Renal cortical epithelial cell (primary cell): ENCODE results near the gene CCDC14. TPM values are rescaled to one million over a fixed set of nuclear protein-coding genes. Genes with fewer than 3 reads are reported as not detected.
"Not testable (repeated sequence)": the region's sequence is repeated elsewhere in the genome, so short reads cannot be mapped to it uniquely, and the experiment has no call there.

ENCODE experiments used
- DNase-seq: peaks from one replicate; pipeline ENCODE4 v3.0.0-alpha.2; 2011; ENCODE audit warnings: low read depth
- total RNA-seq: library from RNA; depleted of rRNA; stranded (reverse); fragments of >200 nt; gene quantifications from 2 replicates; pipeline ENCODE4 v1.2.3, GENCODE V29; 2014

CCDC14 gene
- total RNA-seq, 1 donor from 2014 or later = 60.4 TPM

DNA sequence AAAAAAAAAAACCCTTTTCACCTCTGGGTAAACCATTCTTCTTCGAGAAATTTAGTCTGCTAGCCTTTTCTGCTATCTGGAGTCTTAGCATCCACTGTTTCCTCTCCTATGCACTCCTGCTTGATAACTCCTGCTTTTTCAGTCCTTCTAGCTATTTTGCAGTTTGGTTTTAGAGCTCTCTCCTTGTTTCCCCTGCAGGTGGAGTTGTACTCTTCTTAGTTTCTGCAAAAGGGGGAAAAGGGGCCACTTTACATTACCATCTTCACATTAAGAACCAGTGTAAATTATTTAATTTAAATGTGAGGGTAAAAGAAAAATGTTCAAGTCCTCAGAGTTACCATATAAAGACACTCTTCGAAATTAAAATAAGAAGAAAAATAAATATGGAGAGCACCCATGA lies 53.3 kb downstream of the CCDC14 start:
- no peak for DNase-seq

DNA sequence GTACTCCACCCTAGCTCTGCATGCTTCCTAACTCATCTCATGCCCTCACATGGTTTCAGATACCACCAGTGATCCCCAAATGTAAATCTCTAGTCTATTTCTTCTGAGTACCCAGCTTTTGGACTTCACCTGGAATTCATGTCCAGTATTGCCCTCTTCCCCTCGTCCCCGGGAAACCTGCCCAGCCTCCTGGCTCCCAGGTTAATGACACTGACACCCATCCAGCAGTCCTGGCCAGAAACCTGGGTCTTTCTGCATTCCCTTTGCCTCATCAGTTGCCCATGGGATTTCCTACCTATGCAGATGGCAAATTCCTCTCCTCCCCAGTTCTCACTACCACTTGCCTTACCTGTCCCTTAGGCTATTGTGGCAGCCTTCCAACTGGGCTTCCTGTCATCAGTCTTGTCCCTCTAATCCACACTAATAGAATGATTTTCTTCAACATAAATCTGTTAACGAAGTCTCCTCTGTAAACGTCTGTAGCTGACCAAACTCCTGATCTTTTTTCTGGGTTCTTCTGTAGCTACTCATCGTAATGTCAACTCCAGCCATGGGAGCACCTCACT lies 61.6 kb downstream of the CCDC14 start:
- no peak for DNase-seq

DNA sequence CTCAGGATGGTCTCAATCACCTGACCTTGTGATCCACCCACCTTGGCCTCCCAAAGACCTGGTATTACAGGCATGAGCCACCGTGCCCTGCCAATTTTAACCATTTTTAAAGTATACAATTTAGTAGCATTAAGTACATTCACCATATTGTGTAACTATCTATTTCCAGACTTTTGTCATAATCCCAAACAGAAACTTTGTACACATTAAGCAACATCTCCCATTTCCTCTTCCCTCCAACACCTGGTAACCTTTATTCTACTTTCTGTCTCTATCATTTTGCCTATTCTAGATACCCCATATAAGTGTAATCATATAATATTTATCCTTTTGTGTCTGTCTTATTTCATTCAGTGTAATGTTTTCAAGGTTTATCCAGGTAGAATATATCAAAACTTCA lies 68.0 kb downstream of the CCDC14 start:
- no peak for DNase-seq

DNA sequence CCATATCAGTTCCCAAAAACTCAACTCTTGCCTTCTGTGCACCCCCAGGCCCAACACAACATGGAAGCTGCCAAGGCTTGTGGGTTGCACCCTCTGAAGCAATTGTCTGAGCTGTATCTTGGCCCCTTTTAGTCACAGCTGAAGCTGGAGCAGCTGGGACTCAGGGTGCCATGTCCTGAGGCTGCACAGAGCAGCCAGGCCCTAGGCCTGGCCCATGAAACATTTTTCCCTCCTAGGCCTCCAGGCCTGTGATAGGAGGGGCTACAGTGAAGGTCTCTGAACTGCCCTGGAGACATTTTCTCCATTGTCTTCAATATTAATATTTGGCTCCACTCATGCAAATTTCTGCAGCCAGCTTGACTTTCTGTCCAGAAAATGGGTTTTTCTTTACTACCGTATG lies 68.8 kb downstream of the CCDC14 start:
- no peak for DNase-seq

DNA sequence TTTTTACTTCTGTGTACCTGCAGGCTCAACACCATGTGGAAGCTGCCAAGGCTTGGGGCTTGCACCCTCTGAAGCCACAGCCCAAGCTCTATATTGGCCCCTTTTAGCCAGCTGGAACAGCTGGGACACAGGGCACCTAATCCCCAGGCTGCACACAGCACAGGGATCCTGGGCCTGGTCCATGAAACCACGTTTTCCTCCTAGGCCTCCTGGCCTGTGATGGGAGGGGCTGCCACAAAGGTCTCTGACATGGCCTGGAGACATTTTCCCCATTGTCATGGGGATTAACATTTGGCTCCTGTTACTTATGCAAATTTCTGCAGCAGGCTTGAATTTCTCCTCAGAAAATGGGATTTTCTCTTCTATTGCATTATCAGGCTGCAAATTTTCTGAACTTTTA lies 70.0 kb downstream of the CCDC14 start:
- not testable (repeated sequence) for DNase-seq

DNA sequence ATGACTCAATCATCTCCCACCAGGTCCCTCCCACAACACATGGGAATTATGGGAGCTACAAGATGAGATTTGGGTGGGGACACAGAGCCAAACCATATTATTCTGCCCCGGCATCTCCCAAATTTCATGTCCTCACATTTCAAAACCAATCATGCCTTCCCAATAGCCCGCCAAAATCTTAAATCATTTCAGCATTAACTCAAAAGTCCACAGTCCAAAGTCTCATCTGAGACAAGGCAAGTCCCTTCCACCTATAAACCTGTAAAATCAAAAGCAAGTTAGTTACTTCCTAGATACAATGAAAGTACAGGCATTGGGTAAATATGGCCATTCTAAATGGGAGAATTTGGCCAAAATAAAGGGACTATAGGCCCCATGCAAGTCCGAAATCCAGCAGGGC lies 70.9 kb downstream of the CCDC14 start:
- DNase-seq = not testable (repeated sequence)

DNA sequence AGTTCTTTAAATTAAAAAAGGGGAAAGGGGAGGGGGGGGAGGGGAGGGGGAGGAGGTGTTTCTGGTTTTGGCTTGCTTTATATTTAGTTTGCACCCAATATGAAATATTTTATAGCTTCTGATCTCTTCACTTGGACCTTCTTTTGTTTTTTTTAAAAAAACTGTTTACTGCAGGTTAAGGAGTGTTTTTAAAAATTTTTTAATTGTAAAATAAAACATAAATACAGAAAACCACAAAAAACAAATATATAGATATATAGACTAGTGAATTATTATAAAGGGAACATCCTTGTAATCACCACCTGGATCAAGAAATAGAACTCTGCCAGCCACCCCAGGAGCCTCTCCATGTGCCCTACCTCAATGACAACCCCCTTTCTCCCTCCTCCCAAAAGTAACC lies 76.0 kb downstream of the CCDC14 start:
- DNase-seq = no peak

DNA sequence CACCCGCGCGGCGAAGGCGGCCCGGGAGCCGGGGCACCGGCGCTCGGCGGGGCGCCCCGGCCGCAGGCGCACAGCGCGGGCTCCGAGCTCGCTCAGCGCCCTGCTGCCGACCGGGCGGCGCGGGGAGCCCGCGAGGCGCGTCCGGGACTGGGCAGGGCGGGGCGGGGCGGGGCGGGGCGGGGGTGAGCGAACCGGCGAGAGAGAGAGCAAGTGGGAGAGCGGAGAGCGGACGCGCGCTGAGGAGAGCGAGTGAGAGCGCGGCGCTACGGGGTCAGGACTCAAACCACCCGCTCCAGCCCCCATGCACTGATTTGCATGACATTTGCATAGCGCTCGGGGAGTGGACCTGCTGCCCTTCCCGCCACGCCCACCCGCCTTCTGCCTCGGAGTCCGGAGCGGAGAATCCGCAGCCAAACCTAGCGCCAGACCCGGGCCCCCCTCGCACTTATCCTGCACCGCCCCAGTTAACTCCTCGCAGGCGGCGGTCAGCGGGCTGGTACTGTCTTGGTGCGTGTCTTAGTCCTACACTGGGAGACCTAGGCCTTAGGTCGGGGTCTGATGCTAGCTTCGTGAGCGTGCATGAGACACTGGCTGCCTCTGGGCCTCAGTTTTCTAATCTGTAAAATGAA lies 76.7 kb downstream of the CCDC14 start, which contains the start of gene MYLK:
MYLK (minus strand) TSS at position 130 of the 629 bp plus-strand sequence. CDS start 90,491 bp downstream, outside the sequence.
- DNase-seq = peak; percentile 87

DNA sequence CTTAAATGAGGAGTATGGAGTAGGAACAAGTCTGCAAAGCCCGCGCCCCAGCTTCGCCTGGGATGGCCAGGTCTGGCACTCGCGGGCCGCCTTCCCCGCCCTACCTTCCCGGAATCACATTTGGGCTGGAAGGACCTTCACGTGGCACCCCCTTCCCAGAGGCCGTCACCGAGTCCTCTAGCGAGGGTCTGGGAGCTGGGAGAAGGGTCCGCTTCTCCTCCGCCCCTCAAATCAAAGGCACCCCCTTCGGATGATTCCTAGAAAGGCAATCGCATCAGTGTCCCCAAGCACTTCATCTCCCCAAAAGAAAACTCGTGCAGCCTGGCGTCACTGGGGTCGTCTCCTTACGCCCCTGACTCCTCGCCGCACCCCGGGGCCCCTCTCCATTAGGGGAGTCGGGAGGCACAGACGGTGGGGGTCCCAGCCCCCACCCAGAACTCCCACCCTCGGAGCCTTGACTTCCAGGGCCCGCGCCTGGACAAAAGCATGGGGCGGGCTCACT lies 77.3 kb downstream of the CCDC14 start:
- no peak for DNase-seq

DNA sequence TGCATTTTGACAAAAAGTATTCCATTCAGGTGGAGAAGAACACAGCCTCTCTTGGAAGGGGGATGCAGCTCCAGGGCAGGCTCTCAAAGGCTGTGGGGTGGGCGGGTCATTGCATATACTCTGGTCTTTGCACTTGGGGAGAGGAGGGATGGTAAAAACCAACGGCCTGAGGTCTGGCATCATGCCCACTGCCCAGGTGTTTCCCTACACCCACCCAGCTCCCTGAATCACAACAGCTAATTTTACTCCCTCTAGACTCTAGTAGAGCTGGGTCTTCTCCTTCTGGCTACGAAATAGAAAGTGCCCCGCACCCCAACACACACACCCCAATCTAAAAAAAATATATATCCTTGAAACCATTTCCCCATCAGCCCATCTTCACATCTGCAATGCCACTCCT lies 77.9 kb downstream of the CCDC14 start:
- no peak for DNase-seq

DNA sequence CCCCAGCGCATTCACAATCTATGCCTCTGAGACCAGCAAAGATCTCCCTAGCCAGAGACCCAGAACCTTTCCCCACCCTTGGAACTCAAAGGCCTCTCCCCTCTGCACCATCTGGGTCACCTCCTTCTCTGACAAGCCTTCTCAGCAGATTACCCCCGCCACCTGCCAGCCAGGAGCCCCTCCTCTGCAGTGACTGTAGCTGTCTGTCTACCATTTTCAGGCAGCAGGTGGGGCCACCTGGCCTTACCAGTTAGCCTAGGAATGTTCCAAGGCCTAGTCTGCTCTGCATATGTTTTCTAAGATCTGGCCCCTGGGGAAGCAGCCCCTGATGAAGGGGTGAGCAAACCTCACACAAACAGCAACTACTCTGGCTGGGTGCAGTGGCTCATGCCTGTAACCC lies 79.3 kb downstream of the CCDC14 start:
- DNase-seq = no peak

DNA sequence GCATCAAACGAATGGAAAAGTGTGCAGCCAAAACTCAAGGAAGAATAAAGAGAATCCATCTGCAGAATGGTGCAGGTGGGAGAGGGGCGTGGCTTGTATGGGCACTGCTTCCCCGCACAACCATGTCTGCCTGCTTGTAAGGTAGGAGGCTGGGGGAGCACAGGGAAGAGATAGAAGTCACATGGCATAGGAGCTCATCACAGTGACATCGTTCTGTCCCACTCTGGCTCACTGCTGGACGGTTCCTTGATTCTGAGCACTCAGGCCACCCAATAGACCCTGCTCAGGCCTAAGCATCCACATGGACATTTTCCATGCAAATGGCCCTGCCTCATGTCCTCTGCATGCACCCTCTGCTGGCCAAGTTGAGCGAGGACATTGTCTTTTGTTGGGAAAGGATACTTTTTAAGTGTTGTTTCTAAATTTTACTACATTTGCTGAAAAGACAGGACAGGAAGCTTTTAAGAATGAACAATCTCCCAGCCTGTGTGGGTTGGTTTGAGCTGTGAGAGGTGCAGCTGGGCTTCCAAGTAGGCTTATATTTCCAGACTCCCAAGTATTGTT lies 79.9 kb downstream of the CCDC14 start:
- peak; percentile 41 for DNase-seq

DNA sequence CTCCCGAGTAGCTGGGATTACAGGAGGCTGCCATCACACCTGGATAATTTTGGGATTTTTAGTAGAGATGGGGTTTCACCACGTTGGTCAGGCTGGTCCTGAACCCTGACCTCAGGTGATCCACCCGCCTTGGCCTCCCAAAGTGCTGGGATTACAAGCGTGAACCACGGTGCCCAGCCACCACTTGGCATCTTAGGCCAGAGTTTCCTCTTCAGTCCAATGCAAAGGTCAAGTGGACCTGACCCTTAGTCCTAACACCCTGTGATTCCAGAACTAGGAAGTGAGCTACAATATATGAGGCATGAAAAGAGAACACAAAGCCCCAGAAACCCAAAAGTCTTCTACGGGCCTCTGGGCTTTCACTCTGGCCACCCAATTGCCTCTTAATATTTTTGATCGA lies 82.2 kb downstream of the CCDC14 start:
- no peak for DNase-seq

DNA sequence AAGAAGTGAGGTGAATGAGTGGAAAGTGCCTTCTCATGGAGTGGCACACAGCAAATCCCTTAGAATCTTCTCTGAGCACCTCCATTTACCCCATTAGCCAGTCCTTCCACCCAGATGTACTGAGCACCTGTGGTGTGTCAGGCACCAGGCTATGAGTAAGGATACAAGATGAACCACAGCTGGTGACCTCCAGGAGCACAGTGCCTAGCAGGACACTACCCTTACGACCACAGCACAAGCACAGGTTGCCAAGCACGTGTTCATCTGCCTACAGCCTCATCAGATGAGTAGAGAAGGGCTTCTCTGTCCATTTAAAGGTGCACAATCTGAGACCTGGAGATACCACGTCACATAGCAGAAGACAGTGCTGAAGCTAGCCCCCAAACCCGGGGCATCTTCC lies 83.1 kb downstream of the CCDC14 start:
- no peak for DNase-seq

DNA sequence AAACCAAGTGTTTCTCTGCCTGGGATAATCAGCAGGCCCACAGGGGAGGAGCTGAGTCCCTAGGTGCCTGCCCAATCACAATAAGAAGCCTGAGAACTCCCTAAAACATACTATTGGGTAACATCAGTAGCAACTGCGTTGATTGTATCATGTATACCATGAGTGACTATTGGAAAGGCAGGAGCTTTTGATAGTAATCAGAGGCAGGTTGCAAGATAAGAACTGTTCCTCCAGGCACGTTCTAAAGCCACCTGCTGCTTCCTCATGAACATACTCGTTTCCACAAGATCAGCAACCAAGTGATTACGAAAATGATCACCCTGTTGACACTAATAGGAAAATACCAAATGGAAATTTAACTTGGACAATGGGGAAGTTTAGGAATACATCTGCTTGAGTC lies 83.6 kb downstream of the CCDC14 start:
- no peak for DNase-seq

DNA sequence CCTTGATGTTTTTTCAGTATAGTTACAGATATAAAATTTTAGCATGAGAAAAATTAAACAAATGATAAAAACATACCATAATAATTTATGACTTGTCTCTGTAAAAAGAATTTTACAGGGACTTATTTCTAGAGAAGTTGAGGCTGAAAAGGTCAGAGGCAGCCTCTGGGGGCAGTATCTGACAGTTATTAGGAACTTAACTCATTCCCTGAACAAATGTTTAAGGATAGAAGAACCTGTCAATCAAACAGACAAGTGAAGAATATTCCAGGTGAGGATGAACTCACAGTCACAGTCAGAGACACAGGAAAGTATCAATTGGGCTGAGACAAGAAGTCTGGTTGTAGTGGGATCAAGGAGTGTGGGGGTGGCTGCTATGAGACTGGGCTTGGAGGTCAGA lies 84.2 kb downstream of the CCDC14 start:
- DNase-seq = no peak

DNA sequence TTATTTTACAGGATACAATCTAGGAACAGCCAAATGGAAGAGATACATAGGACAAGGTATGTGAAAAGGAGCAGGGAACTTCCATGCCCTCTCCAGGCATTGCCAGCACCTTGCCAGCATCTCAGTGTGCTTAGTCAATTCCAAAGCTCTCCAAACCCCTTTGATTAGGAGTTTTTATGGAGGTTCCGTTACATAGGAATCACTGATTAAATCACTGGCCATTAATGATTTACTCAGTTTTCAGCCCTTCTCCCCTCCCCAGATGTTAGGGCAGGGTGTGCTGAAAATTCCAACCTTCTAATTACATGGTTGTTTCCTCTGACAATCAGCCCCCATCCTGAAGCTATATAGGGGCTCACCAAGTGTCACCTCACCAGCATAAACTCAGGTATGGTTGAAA lies 88.4 kb downstream of the CCDC14 start:
- peak; percentile 88 for DNase-seq

DNA sequence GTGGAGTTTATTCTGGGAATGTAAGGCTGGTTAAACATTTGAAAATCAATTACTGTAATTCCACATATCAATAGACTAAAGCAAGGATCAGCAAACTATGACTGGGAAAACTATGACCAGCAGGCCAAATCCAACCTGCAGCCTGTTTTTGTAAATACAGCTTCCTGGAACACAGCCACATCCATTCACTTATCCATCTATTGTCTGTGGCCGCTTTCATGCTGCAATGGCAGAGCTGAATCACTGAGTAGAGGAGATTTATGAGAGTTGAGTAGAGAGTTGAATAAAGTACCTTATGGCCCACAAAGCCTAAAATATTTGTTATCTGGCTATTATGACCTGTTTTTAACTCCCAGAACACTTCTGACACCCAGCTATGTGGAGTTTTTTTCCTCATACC lies 89.1 kb downstream of the CCDC14 start:
- DNase-seq = peak; percentile 95

DNA sequence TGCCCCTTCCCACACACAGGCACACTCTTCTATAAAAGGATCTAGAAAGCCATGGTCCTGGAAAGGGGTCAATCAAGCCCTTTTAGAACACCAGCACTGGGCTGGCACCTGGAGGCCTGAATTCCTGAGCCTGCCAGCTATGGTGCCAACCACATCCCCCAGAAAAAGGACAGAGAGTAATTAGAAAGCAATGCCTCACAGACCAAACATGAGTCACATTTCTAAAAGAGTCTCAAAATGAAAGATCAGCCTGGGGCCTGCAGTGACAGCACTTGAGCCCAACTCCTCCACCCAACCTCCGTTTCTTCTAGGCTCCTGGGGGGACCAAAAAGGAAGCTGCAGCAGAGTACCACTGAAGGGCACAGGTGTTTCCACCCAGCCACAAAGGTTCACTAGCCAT lies 91.0 kb downstream of the CCDC14 start:
- DNase-seq = peak; percentile 91

DNA sequence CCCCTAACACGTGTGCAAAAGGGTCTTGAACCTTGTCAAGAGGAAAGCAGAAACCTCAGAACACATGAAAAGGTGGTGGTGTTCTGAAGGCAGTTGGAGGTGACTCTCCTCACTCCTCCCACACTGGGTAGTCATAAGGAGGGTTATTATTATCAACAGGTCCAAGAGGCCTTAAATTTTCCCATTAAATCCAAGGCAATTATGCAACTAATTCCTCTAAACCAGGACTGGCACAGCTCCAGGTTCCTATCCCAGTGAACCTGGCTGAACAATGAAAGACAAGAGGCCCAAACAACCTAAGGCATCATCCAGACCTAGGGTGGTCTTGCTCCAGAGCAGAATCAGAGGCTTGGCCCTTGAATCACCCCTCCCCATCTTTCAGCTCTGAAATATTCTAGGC lies 91.9 kb downstream of the CCDC14 start:
- peak; percentile 88 for DNase-seq

DNA sequence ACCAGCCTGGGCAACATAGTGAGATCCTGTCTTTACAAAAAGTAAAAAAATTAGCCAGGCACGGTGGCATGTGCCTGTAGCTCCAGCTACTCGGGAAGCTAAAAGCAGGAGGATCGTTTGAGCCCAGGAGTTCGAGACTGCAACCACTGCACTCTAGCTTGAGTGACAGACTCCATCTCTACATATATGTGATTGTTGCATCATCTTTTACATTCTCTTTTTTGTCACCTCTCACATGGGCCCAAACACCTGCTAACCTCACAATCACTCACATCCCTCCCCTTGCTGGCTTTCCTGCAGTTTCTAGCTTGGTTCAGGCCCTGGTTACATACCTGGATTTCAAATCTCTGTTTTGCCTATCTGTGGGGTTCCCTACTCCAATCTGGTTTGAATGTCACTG lies 96.3 kb downstream of the CCDC14 start:
- DNase-seq = no peak
